Aorta (tissue), 5 donors: Measurements from ENCODE around the gene DSC1. TPM values are rescaled to one million over a fixed set of nuclear protein-coding genes. Genes with fewer than 3 reads are reported as not detected.

Experiments
- ATAC-seq: fragments of 200-7000 bp; cut with Tn5 transposase; one replicate; pipeline ENCODE4 v1.9.1; 2022; ENCODE audit warnings: moderate library complexity; ENCODE audit not compliant: low FRiP score
- DNase-seq, 2 donors: peaks; one replicate each; pipeline ENCODE4 v3.0.0-alpha.2; 2020
- H3K27ac ChIP-seq, 2 donors: one replicate each; pipeline ENCODE4 v1.5.1; 2013; ENCODE audit warnings: low read length in 2 of 2, mild to moderate bottlenecking in 2 of 2, moderate library complexity in 2 of 2, control low read depth in 1 of 2, inconsistent platforms in 1 of 2, low read depth in 1 of 2
- H3K27me3 ChIP-seq, 2 donors: one replicate each; pipeline ENCODE4 v1.6.1; 2013; ENCODE audit warnings: control low read depth in 1 of 2, low read length in 1 of 2, mild to moderate bottlenecking in 1 of 2, moderate library complexity in 1 of 2; ENCODE audit not compliant: insufficient read depth in 2 of 2, control insufficient read depth in 1 of 2
- H3K36me3 ChIP-seq, 2 donors: one replicate each; pipeline ENCODE4 v1.6.1; 2013; ENCODE audit warnings: control low read depth in 1 of 2, low read length in 1 of 2, mild to moderate bottlenecking in 1 of 2; ENCODE audit not compliant: insufficient read depth in 2 of 2, control insufficient read depth in 1 of 2
- H3K4me1 ChIP-seq, 2 donors: one replicate each; pipeline ENCODE4 v1.6.1; 2013; ENCODE audit warnings: low read length in 2 of 2, control low read depth in 1 of 2, mild to moderate bottlenecking in 1 of 2, moderate library complexity in 1 of 2; ENCODE audit not compliant: insufficient read depth in 2 of 2, control insufficient read depth in 1 of 2
- H3K4me3 ChIP-seq, 2 donors: one replicate each; pipeline ENCODE4 v1.5.1; 2013; ENCODE audit warnings: low read length in 2 of 2, control low read depth in 1 of 2, mild to moderate bottlenecking in 1 of 2
- H3K9me3 ChIP-seq: one replicate; pipeline ENCODE4 v1.6.1; 2013; ENCODE audit warnings: mild to moderate bottlenecking, low read length; ENCODE audit not compliant: control insufficient read depth
- WGBS, 2 donors: extraction: QIAGEN DNeasy Blood & Tissue Kit; methylation state at CpG; one replicate each; pipeline ENCODE4 v1.1.7; 2013; 5-methylcytosine and 5-hydroxymethylcytosine counted together
- intact Hi-C, 2 donors: fragments of 100-400 bp; cut with DNase I; formaldehyde crosslinking; loops; one replicate each; pipeline versions ENCODE4 v1.14.2 to v1.15.0; 2022
- polyA plus RNA-seq, 2 donors: library from polyadenylated mRNA; stranded (reverse); fragments of 200-250 nt; gene quantifications; one replicate each; pipeline ENCODE4 v1.2.3, GENCODE V29; 2013
- total RNA-seq, 2 donors: library from RNA; stranded (reverse); fragmentation: NEBNext Ultra II Directional; extraction: Animal tissue kit (Norgen Biotek cat#: 25700); gene quantifications; one replicate each; pipeline ENCODE4 v1.2.1, GENCODE V29; 2021
- donor health status: healthy with polysubstance abuse.
- donor health status: Bipolar disorder and iron deficiency.
- donor health status: DM: no; HTN: no; CAD: no.
- donor health status: DM: no; HTN: no; CAD: no.
- donor health status: DM: yes; HTN: yes; CAD: no.

Gene DSC1
- total and polyA plus RNA-seq, 4 donors, result not detected

DNA sequence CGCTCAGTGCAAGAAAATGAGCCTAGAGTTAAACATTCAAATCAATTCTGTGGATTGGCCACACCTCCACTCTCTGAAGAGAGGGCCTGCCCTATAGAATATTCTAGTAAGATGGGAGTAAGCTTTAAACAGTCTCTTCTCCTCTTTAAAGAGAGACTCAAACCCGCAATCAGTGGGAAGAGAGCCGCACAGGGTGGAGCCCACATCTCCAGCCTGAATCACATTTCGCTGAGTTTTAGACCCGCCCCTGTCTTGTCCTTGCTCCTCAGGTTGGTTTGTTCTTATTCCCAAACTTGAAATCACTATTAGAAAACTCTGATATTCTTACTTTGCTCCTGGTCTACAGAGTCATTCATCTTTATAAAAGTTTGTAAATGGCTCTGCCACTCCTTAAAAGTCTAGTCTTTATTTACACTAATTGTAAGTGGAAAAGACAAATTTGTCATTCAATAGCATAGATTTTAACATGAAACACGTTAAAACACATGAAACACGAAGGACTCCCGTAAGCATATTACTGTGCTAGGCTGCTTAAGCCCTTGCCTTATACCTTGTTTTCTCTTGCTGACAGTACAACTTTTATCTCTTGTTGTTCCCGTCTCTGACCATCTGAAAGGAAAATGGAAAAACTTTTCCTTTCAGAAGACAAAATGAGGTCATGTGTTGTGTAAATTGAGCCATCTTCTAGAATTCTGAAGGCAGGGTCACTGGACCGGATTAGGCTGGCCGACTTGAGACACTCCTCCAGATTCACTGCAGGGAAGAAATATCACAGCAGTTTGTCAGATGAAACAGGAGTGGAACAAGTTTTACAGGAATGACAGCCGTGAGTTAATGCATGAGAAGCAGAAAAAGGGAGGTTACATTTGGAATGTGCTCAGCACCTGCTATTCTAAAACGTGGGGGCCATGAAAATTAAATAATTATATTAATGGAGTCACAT lies 5.6 kb downstream of the DSC1 start:
- DNase-seq (no peak), ATAC-seq (no peak)
- H3K36me3 ChIP-seq, result no peaks in the 10 kb centered on the region
- no peaks in the 10 kb centered on the region for H3K27me3 ChIP-seq
- no peak overlapping the region for H3K27ac ChIP-seq
- no peaks in the 10 kb centered on the region for H3K4me1 ChIP-seq
- H3K9me3 ChIP-seq, result no peaks in the 10 kb centered on the region
- no peak overlapping the region for H3K4me3 ChIP-seq
- intact Hi-C loops, result no loop called here
- WGBS, 2 donors, result 74% methylated on average over 13 of the region's 13 CpGs

DNA sequence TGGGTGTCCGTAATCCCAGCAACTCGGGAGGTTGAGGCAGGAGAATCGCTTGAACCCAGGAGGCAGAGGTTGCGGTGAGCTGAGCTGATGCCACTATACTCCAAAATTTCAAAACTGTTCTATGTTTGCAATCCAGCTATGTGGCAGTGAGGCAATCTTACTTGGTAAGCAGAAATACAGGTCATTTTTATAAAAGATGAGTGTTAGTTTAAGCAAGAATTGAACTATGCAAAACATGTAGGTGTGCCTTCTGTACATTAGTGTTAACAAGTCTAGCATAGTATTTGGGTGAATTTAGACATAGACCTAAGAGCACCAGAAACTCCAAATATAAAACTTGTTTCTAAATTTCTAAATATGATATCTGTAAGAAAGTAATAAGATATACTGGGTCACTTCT lies 7.2 kb downstream of the DSC1 start:
- Histone ChIP-seq H3K4me3 (no peak overlapping the region), H3K36me3 (no peaks in the 10 kb centered on the region), H3K27me3 (no peaks in the 10 kb centered on the region), H3K27ac (no peak overlapping the region), H3K4me1 (no peaks in the 10 kb centered on the region), H3K9me3 (no peaks in the 10 kb centered on the region)
- 70 to 89% methylated on average over 4 of the region's 4 CpGs for WGBS, 2 donors
- DNase-seq, result no peak
- no peak for ATAC-seq
- intact Hi-C loops, result no loop called here

DNA sequence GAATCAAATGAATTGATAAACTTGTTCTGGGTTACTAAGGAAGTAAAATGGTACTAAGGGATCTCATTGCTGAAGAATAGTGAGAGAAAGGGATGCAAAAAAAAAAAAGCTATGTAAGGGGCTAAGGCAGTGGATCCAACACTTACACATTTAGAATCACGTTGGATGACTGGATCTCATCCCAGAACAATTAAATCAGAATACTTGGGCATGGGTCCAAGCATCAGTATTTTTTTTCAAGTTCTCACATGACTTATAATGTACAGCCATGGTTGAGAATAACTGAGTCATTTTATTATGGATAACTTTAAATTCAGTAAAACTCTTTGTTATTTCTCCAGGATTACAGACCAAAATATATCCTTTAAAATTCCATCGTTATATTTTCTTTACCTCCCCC lies 8.5 kb downstream of the DSC1 start:
- Histone ChIP-seq H3K27ac (no peak overlapping the region), H3K9me3 (no peaks in the 10 kb centered on the region), H3K4me1 (no peaks in the 10 kb centered on the region), H3K36me3 (no peaks in the 10 kb centered on the region), H3K27me3 (no peaks in the 10 kb centered on the region), H3K4me3 (no peak overlapping the region)
- DNase-seq (no peak), ATAC-seq (no peak)
- 11 to 19% methylated on average over 2 of the region's 2 CpGs for WGBS, 2 donors
- intact Hi-C loops, result no loop called here

DNA sequence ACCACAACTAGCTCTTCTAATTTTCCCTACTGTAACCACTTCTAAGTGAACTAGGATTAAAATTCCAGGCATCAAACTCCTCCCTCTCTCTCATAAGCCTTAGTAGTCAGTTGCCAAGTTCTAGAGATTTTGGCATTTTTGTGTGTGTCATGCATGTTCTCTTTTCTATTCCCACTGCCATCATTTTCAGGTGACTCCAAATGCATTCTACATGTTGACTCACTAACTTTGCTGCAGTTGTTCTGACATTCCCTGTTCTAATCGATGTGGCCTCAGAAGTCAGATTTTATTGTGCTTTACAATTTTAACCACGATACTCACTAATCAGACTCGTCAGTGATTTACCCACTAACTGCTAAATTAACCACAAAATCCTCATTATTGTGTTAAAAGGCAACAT lies 13.3 kb downstream of the DSC1 start:
- 72 to 79% methylated on average over 3 of the region's 3 CpGs for WGBS, 2 donors
- Histone ChIP-seq H3K27me3 (no peaks in the 10 kb centered on the region), H3K9me3 (no peaks in the 10 kb centered on the region), H3K4me3 (no peak overlapping the region), H3K36me3 (no peaks in the 10 kb centered on the region), H3K27ac (no peak overlapping the region), H3K4me1 (no peaks in the 10 kb centered on the region)
- DNase-seq (no peak), ATAC-seq (no peak)
- intact Hi-C loops, result no loop called here

DNA sequence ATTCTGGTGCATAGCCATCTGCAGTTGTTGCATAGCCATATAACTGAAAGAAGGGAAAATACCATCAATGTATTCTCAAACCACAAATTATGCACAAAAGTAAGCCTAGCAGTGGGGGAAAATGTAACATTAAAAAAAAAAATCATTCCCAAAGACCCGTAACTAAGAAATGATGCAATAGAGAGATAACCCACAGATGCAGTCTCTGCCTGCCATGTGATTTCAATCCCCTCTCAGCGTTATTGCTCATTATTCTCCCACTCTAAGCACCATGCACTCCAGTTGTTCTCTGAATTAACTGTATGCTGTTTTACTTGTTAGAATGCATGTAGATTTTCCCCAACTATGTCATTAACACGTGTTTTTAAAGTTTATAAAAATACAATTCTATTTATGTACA lies 14.1 kb downstream of the DSC1 start:
- ATAC-seq (no peak), DNase-seq (no peak)
- H3K27ac ChIP-seq, result no peak overlapping the region
- no peak overlapping the region for H3K4me3 ChIP-seq
- H3K4me1 ChIP-seq, result no peaks in the 10 kb centered on the region
- no peaks in the 10 kb centered on the region for H3K27me3 ChIP-seq
- no peaks in the 10 kb centered on the region for H3K9me3 ChIP-seq
- H3K36me3 ChIP-seq, result no peaks in the 10 kb centered on the region
- WGBS, 2 donors, result 26 to 43% methylated on average over 3 of the region's 3 CpGs
- intact Hi-C loops, result no loop called here

DNA sequence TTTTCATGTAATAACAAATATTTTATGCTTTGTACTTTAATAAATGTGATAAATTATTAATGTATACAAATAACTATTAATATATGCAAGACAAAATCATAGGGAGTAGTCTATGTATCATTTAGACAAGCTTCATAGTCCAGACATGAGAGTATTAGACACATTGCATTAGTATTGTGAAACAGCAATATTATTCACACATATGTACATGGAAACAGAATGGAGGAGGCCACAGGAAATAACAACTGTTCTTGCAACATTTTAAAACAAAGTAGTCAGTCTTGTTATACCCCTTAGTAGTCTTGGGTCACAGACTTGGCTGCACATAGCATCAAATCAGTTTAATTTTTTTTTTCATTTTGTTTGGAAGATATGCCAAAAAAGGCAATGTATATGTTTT lies 15.8 kb downstream of the DSC1 start:
- intact Hi-C loops, result no loop called here
- Histone ChIP-seq H3K4me3 (no peak overlapping the region), H3K9me3 (no peaks in the 10 kb centered on the region), H3K4me1 (no peaks in the 10 kb centered on the region), H3K36me3 (no peaks in the 10 kb centered on the region), H3K27me3 (no peaks in the 10 kb centered on the region), H3K27ac (no peak overlapping the region)
- ATAC-seq (no peak), DNase-seq (no peak)

DNA sequence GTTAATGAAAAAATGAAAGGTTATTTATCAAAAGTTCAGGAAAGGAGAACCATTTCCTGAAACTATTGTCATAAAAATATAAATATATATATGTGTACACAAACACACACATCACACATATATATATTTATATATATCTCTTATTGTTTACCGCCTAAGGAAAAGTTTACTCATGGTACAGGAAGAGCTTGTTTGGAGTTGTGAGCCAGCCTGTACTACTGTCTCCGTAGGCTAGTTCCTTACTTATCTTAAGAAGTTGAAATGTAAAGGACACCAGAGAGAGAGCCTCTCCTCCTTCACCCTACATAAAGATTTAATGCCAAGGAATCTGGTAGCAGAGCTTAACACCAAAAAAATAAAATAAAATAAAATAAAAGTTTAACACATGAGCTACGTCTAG lies 19.6 kb downstream of the DSC1 start:
- ATAC-seq (no peak), DNase-seq (no peak)
- Histone ChIP-seq H3K9me3 (no peaks in the 10 kb centered on the region), H3K36me3 (no peaks in the 10 kb centered on the region), H3K27me3 (no peaks in the 10 kb centered on the region), H3K27ac (no peak overlapping the region), H3K4me1 (no peaks in the 10 kb centered on the region), H3K4me3 (no peak overlapping the region)
- WGBS, 2 donors, result 85 to 88% methylated on average over 3 of the region's 3 CpGs
- intact Hi-C loops, result no loop called here

DNA sequence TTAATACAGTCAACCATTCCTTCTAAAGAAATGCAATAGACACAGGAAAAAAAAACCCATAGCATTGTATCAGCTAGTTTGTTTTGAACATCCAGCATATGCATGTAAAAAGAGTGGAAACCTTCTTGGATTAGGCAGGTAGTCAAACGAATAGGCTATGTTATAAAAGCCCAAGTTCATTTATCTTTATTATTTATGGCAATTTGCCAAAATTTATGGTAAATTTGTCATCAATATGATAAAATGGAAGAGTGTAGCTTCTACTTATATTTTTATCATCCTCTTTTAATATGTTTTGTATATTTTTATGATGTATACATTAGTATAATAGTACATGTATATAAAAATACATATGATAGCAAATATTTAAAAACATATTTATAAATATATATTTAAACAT lies 23.9 kb downstream of the DSC1 start:
- Histone ChIP-seq H3K36me3 (no peaks in the 10 kb centered on the region), H3K4me1 (no peaks in the 10 kb centered on the region), H3K27me3 (no peaks in the 10 kb centered on the region), H3K9me3 (no peaks in the 10 kb centered on the region), H3K27ac (no peak overlapping the region), H3K4me3 (no peak overlapping the region)
- WGBS, 2 donors, result 74% methylated on average over 1 of the region's 1 CpG
- DNase-seq, result no peak
- ATAC-seq, result no peak
- intact Hi-C loops, result no loop called here

DNA sequence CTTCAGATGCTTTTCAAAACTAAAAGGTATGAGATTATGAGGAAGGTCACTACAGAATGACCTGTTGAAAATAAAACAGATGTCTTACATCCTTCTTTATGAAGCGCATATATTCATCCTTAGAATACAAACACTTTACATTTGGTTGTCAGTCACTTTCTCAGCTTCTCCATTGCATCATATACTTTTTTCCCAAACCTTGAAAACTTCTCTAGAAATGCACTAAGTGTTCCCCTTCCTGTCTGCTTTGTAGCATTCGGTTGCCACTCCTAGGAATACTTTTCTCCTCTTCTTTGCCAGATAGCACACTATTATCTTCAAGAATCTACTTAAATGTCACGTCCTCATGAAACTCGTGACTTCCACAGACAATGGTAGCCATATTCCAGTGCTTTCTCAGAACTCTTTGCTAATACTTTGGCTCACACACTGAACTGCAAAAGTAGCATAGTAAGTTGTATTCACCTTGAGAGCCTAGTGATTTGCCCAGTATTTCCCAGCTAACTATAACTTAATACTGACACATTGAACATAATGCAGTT lies 27.6 kb downstream of the DSC1 start:
- 85 to 89% methylated on average over 4 of the region's 4 CpGs for WGBS, 2 donors
- H3K36me3 ChIP-seq, result no peaks in the 10 kb centered on the region
- no peaks in the 10 kb centered on the region for H3K27me3 ChIP-seq
- H3K4me3 ChIP-seq, result no peak overlapping the region
- no peak for DNase-seq
- H3K9me3 ChIP-seq, result no peaks in the 10 kb centered on the region
- ATAC-seq, result no peak
- no peak overlapping the region for H3K27ac ChIP-seq
- no peaks in the 10 kb centered on the region for H3K4me1 ChIP-seq
- intact Hi-C loops, result no loop called here
